Astrocyte (in vitro differentiated cells and primary cell): ENCODE results near the gene PDE6G.

Experiments
- CTCF ChIP-seq: IDR thresholded peaks from 2 replicates; pipeline ENCODE4 v1.5.1; 2011; ENCODE audit warnings: low read depth, mild to moderate bottlenecking, inconsistent platforms, low read length, moderate library complexity; ENCODE audit not compliant: insufficient read depth
- EZH2 ChIP-seq: IDR thresholded peaks from 2 replicates; pipeline ENCODE4 v1.6.1; 2012; ENCODE audit warnings: mild to moderate bottlenecking, low read length, inconsistent platforms; ENCODE audit not compliant: insufficient read depth

DNA sequence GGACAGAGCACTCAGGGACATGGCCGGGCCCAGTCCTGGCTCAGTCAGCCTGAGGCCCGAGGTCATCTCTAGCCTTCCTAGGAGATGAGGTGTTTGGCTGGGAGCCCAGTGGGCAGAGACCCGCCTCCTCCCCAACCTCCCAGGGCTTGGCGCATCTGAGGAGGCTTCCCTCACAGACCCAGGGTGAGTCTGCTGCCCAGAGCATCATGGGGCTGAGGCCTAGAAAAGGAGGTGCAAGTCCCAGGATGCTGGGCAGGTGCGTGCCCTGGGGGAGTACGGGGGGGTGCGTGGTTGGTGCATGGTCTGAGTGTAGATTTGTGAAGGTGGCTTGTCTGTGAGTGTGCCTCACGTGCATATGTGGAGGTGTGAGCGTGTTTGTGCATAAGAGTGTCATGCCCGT is 4.7 kb downstream of the PDE6G start:
- TF ChIP-seq CTCF (no peak), EZH2 (no peak)
